Panc1 (cell line): ENCODE measurements around the gene RP9.

Source experiments
- CTCF ChIP-seq: fragments of 450-650 bp; IDR thresholded peaks from 2 replicates; pipeline ENCODE4 v1.5.1; 2017; ENCODE audit warnings: mild to moderate bottlenecking
- TCF7L2 ChIP-seq: IDR thresholded peaks from 2 replicates; pipeline ENCODE4 v1.6.1; 2011; ENCODE audit warnings: mild to moderate bottlenecking, low read depth, low read length, inconsistent platforms

GRCh38 chr7:33055158-33055557, 54.0 kb downstream of the RP9 start:
- TF ChIP-seq CTCF (no peak), TCF7L2 (no peak)
